Suprapubic skin (tissue), 4 donors: Measurements from ENCODE around the gene OTOP2. TPM values are rescaled to one million over a fixed set of nuclear protein-coding genes. Genes with fewer than 3 reads are reported as not detected.
"Not testable (repeated sequence)": the region's sequence is repeated elsewhere in the genome, so short reads cannot be mapped to it uniquely, and the experiment has no call there.

Experiments
- DNase-seq, 2 donors: peaks; one replicate each; pipeline ENCODE4 v3.0.0-alpha.2; 2019; ENCODE audit warnings: low spot score in 2 of 2
- H3K27ac ChIP-seq: fragments of 200-600 bp; sonication (generic); one replicate; pipeline ENCODE4 v1.5.1; 2019
- H3K27me3 ChIP-seq: fragments of 200-600 bp; sonication (generic); one replicate; pipeline ENCODE4 v1.5.1; 2019
- H3K36me3 ChIP-seq: fragments of 200-600 bp; sonication (generic); one replicate; pipeline ENCODE4 v1.5.1; 2019
- H3K4me1 ChIP-seq: fragments of 200-600 bp; sonication (generic); one replicate; pipeline ENCODE4 v1.5.1; 2019
- H3K4me3 ChIP-seq: fragments of 200-600 bp; sonication (generic); one replicate; pipeline ENCODE4 v1.5.1; 2019; ENCODE audit warnings: mild to moderate bottlenecking
- H3K9me3 ChIP-seq: fragments of 200-600 bp; sonication (generic); one replicate; pipeline ENCODE4 v1.5.1; 2019
- EP300 ChIP-seq: sonication (generic); formaldehyde crosslinking; IDR thresholded peaks from one replicate; pipeline ENCODE4 v1.6.1; 2017; ENCODE audit warnings: antibody characterized with exemption
- POLR2A ChIP-seq, 2 donors: fragments of 450-650 bp; IDR thresholded peaks; one replicate each; pipeline ENCODE4 v1.6.1; 2017; ENCODE audit warnings: antibody characterized with exemption in 2 of 2, mild to moderate bottlenecking in 2 of 2, moderate library complexity in 2 of 2
- POLR2AphosphoS5 ChIP-seq, 3 donors: sonication (generic); formaldehyde crosslinking; IDR thresholded peaks; one replicate each; pipeline ENCODE4 v1.6.1; 2017; ENCODE audit warnings: antibody characterized with exemption in 3 of 3
- WGBS: methylation state at CpG from one replicate; pipeline ENCODE4 v1.1.5; 2018; 5-methylcytosine and 5-hydroxymethylcytosine counted together
- total RNA-seq, 4 donors: library from RNA; depleted of rRNA; stranded (reverse); fragments of >200 nt; gene quantifications; one replicate each; pipeline ENCODE4 v1.1.0, GENCODE V29; 2016
- TF ChIP-seq, protein P1 (sequence below), 2 donors: fragments of 200-600 bp in 1 of 2; fragments of 450-650 bp in 1 of 2; sonication (generic) in 1 of 2; IDR thresholded peaks; one replicate each; pipeline ENCODE4 v1.5.1; 2016 to 2019; ENCODE audit warnings: antibody characterized with exemption in 2 of 2, mild to moderate bottlenecking in 1 of 2, moderate library complexity in 1 of 2

Gene OTOP2
- total RNA-seq, 4 donors from 2014 or later, result 0.49 TPM; not detected in 3

DNA sequence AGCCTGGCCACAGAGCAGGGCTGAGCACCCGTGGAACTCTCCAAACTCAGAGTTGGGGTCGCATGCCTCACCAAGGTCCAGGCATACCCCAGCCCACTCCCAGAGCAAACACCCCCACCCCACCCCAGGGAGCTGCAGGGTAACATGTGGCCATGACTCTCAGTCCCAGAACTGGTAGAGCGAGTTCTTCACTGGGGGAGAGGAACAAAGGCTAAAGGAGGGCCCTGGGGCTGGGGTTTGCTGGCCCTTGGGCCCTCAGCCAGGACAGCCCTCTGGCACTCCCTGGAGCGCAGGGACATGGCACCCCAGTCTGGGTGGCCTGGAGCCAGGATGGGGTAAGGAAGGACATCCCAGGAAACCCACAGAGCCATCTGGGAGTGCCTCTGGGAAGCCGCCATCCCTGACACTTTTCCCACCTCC is 44.3 kb downstream of the OTOP2 start:
- Histone ChIP-seq H3K4me3 (no peak overlapping the region), H3K27me3 (peaks cover 25% of the 10 kb centered on the region), H3K4me1 (peaks cover 38% of the 10 kb centered on the region), H3K9me3 (no peaks in the 10 kb centered on the region), H3K27ac (no peak overlapping the region), H3K36me3 (no peaks in the 10 kb centered on the region)
- WGBS, result 44% methylated on average over 4 of the region's 5 CpGs
- no peak for DNase-seq
- TF ChIP-seq POLR2AphosphoS5 (IDR thresholded peaks at IDR 0.05) (no peak), POLR2A (IDR thresholded peaks at IDR 0.05) (no peak), EP300 (no peak)
- TF ChIP-seq, protein P1, sequence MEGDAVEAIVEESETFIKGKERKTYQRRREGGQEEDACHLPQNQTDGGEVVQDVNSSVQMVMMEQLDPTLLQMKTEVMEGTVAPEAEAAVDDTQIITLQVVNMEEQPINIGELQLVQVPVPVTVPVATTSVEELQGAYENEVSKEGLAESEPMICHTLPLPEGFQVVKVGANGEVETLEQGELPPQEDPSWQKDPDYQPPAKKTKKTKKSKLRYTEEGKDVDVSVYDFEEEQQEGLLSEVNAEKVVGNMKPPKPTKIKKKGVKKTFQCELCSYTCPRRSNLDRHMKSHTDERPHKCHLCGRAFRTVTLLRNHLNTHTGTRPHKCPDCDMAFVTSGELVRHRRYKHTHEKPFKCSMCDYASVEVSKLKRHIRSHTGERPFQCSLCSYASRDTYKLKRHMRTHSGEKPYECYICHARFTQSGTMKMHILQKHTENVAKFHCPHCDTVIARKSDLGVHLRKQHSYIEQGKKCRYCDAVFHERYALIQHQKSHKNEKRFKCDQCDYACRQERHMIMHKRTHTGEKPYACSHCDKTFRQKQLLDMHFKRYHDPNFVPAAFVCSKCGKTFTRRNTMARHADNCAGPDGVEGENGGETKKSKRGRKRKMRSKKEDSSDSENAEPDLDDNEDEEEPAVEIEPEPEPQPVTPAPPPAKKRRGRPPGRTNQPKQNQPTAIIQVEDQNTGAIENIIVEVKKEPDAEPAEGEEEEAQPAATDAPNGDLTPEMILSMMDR (IDR thresholded peaks at IDR 0.05), result no peak

DNA sequence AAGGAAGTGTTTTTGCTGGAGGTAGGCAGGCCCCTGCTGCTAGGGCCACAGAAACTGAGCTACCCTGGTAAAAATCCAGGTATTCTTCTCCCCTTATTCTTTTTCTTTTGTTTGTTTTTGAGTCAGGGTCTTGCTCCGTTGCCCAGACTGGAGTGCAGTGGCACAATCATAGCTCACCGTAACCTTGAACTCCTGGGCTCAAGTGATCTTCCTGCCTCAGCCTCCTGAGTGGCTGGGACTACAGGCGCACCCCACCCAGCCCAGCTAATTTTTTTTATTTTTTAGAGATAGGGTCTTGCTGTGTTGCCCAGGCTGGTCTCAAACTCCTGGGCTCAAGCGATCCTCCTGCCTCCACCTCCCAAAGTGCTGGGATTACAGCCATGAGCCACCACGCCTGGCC is 45.4 kb downstream of the OTOP2 start:
- WGBS, result 93% methylated on average over 5 of the region's 5 CpGs
- H3K27ac ChIP-seq, result not testable (repeated sequence)

GRCh38 chr17:74970395-74970794 is 46.3 kb downstream of the OTOP2 start:
- TF ChIP-seq, protein P1 (IDR thresholded peaks at IDR 0.05), result no peak
- no peak for TF ChIP-seq POLR2A (IDR thresholded peaks at IDR 0.05)
- TF ChIP-seq EP300, result no peak
- no peak for TF ChIP-seq POLR2AphosphoS5 (IDR thresholded peaks at IDR 0.05)
- H3K4me3 ChIP-seq, result no peak overlapping the region
- 71% methylated on average over 2 of the region's 3 CpGs for WGBS
- H3K4me1 ChIP-seq, result peaks cover 31% of the 10 kb centered on the region
- H3K27ac ChIP-seq, result no peak overlapping the region
- no peaks in the 10 kb centered on the region for H3K36me3 ChIP-seq
- peaks cover 37% of the 10 kb centered on the region for H3K27me3 ChIP-seq
- DNase-seq, result no peak
- H3K9me3 ChIP-seq, result no peaks in the 10 kb centered on the region

More for the DNA sequence above, 45.4 kb downstream of the OTOP2 start:
- Histone ChIP-seq H3K4me1 (peaks cover 38% of the 10 kb centered on the region), H3K27me3 (peaks cover 33% of the 10 kb centered on the region)
- H3K9me3 ChIP-seq, DNase-seq, H3K4me3 ChIP-seq, H3K36me3 ChIP-seq: not testable (repeated sequence)

DNA sequence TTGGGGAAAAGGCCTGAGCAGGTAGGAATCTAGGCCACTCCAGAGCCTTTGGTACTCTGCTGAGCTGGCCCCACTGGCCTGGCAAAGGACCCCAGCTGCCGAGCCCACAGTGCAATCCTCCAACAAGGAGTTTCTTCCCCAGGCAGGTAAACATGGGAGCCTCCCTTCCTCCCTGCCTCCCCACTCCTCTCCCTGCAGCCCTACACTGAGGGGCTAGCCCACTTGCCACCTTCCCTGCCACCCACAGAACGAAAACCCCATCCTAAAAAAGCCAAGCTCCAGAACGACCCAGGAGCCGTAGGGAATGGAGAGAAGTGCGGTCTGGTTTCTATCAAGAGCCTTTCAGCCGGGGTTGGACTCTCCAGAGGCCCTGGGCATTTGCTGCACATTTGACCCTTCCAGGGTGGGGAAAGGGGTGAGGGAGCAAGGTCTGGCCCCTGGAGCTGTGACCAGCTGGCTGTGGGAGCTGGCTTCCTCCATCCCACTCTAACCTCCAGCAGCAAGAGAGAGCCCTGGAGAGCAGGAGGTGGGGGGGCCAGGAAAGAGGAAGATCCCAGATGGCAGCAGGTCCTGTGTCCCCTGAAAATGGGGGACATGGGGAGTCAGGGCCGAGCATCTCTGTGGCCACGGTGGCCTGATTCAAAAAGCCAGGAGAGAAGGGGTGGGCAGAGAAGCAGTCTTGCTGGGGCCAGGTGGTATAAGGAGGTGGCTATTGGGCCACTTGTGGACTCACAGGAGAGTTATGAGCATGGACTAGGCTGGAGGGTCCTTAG is 47.2 kb downstream of the OTOP2 start:
- H3K9me3 ChIP-seq, result no peaks in the 10 kb centered on the region
- no peak overlapping the region for H3K27ac ChIP-seq
- peaks cover 30% of the 10 kb centered on the region for H3K4me1 ChIP-seq
- H3K27me3 ChIP-seq, result peaks cover 38% of the 10 kb centered on the region
- H3K36me3 ChIP-seq, result no peaks in the 10 kb centered on the region
- peak overlapping the region; percentile 63 for H3K4me3 ChIP-seq
- WGBS, result 73% methylated on average over 3 of the region's 8 CpGs
- no peak for DNase-seq
- TF ChIP-seq, protein P1 (IDR thresholded peaks at IDR 0.05), result no peak
- TF ChIP-seq POLR2AphosphoS5 (IDR thresholded peaks at IDR 0.05), result no peak
- no peak for TF ChIP-seq POLR2A (IDR thresholded peaks at IDR 0.05)
- TF ChIP-seq EP300, result no peak

GRCh38 chr17:74971842-74972106 is 47.7 kb downstream of the OTOP2 start:
- Histone ChIP-seq H3K27ac (no peak overlapping the region), H3K36me3 (no peaks in the 10 kb centered on the region), H3K4me1 (peaks cover 30% of the 10 kb centered on the region), H3K4me3 (peak overlapping the region; percentile 63), H3K9me3 (no peaks in the 10 kb centered on the region), H3K27me3 (peaks cover 38% of the 10 kb centered on the region)
- WGBS, result 80% methylated on average over 1 of the region's 9 CpGs
- no peak for DNase-seq
- TF ChIP-seq, protein P1 (IDR thresholded peaks at IDR 0.05), result no peak
- TF ChIP-seq POLR2A (IDR thresholded peaks at IDR 0.05) (no peak), EP300 (no peak), POLR2AphosphoS5 (IDR thresholded peaks at IDR 0.05) (no peak)
